Body of pancreas (tissue), 4 donors: ENCODE results near the gene NWD2.

Source experiments
- POLR2A ChIP-seq, 3 donors: fragments of 450-650 bp; IDR thresholded peaks; one replicate each; pipeline ENCODE4 v1.6.1; 2016; ENCODE audit warnings: antibody characterized with exemption in 3 of 3, mild to moderate bottlenecking in 2 of 3
- TF ChIP-seq, protein P1 (sequence below), 7 experiments: fragments of 450-650 bp in 4 of 7; fragments of 200-600 bp in 3 of 7; sonication (generic) in 3 of 7; IDR thresholded peaks; one replicate each; pipeline ENCODE4 v1.5.1; 2016 to 2019; ENCODE audit warnings: antibody characterized with exemption in 7 of 7

GRCh38 chr4:37393321-37393720, 148.8 kb downstream of the NWD2 start:
- TF ChIP-seq POLR2A (IDR thresholded peaks at IDR 0.05): no peak
- TF ChIP-seq, protein P1, sequence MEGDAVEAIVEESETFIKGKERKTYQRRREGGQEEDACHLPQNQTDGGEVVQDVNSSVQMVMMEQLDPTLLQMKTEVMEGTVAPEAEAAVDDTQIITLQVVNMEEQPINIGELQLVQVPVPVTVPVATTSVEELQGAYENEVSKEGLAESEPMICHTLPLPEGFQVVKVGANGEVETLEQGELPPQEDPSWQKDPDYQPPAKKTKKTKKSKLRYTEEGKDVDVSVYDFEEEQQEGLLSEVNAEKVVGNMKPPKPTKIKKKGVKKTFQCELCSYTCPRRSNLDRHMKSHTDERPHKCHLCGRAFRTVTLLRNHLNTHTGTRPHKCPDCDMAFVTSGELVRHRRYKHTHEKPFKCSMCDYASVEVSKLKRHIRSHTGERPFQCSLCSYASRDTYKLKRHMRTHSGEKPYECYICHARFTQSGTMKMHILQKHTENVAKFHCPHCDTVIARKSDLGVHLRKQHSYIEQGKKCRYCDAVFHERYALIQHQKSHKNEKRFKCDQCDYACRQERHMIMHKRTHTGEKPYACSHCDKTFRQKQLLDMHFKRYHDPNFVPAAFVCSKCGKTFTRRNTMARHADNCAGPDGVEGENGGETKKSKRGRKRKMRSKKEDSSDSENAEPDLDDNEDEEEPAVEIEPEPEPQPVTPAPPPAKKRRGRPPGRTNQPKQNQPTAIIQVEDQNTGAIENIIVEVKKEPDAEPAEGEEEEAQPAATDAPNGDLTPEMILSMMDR (IDR thresholded peaks at IDR 0.05): no peak
